GM21529 (cell line): ENCODE data around the gene LEMD2.

ENCODE experiments used
- ATAC-seq: cut with Tn5 transposase; IDR thresholded peaks from one replicate; pipeline ENCODE4 v1.9.1; 2021; ENCODE audit not compliant: unreplicated experiment

Gene LEMD2

GRCh38 chr6:33759887-33760629 is 28.9 kb downstream of the LEMD2 start:
- no peak for ATAC-seq

- ATAC-seq: no peak
Observed at GRCh38 chr6:33758815-33759216, 30.1 kb downstream of the LEMD2 start.

- no peak for ATAC-seq
Observed at GRCh38 chr6:33757906-33758305, 31.0 kb downstream of the LEMD2 start.

- no peak for ATAC-seq
Observed at GRCh38 chr6:33757113-33757512, 31.8 kb downstream of the LEMD2 start.

GRCh38 chr6:33756211-33756954 is 32.5 kb downstream of the LEMD2 start:
- ATAC-seq: no peak

GRCh38 chr6:33755070-33755869 is 33.7 kb downstream of the LEMD2 start:
- no peak for ATAC-seq

- ATAC-seq: no peak
Observed at GRCh38 chr6:33754222-33754621, 34.7 kb downstream of the LEMD2 start.

GRCh38 chr6:33752646-33753015 is 36.3 kb downstream of the LEMD2 start:
- no peak for ATAC-seq

- ATAC-seq: no peak
Observed at GRCh38 chr6:33751771-33752645, 36.9 kb downstream of the LEMD2 start.

GRCh38 chr6:33750244-33750991 is 38.5 kb downstream of the LEMD2 start:
- ATAC-seq: no peak

GRCh38 chr6:33749401-33749800 is 39.5 kb downstream of the LEMD2 start:
- no peak for ATAC-seq

GRCh38 chr6:33748841-33749240 is 40.1 kb downstream of the LEMD2 start:
- ATAC-seq: no peak

- no peak for ATAC-seq
Observed at GRCh38 chr6:33747823-33748222, 41.1 kb downstream of the LEMD2 start.

GRCh38 chr6:33746651-33747100 is 42.3 kb downstream of the LEMD2 start, which contains the start of gene IP6K3:
Gene IP6K3, minus strand, starts transcription at chr6:33746905. Its CDS starts 11,429 bp downstream, at chr6:33735476.
- no peak for ATAC-seq

- ATAC-seq: no peak
Observed at GRCh38 chr6:33746036-33746600, 42.8 kb downstream of the LEMD2 start.

- no peak for ATAC-seq
Observed at GRCh38 chr6:33745548-33745947, 43.4 kb downstream of the LEMD2 start.

GRCh38 chr6:33744895-33745546 is 43.9 kb downstream of the LEMD2 start:
- no peak for ATAC-seq

- peak; percentile 45 for ATAC-seq
Observed at GRCh38 chr6:33744001-33744848, 44.7 kb downstream of the LEMD2 start.
